ENCODE measurements around the gene CHCHD2.

DNA sequence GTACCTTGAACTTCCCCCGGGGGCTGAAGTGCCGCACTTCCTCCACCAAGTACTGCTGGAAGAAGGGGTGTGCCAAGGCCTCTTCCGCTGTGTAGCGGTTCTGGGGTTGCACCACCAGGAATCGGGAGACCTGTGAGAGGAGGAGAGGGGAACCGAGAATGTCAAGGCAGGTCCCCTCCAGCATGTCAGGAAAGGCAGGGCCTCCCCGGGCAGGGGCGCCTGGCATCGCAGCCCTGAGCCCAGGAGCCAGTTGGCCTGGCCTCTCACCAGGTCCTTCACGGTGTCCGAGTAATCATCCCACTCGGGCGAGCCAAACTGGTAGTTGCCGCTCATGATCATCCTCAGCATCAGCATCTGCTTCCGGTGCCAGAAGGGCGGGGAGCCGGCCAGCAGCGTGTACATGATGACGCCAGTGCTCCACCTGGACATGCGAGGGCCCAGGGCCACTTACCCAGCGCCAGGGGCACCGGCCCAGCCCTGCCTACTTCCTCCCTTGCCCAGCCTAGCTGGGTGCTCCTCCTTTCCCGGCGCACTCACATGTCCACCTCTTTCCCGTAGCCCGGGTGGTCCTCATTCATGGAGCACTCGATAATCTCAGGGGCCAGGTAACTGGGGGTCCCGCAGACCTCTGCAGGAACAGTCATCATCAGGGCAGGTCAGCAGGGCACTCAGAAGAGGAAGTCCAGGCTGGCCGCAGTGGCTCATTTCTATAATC, 24.5 kb downstream of the CHCHD2 start:
- TF ChIP-seq EZH2 (IDR thresholded peaks at IDR 0.05) (no peak), POLR2AphosphoS5 (IDR thresholded peaks at IDR 0.05; ENCODE audit: borderline replicate concordance, low read depth, low read length) (no peak)

Data from SK-N-MC (cell line).